Small intestine (tissue), 7 donors: Measurements from ENCODE around the gene EIF4EBP3. TPM values are rescaled to one million over a fixed set of nuclear protein-coding genes. Genes with fewer than 3 reads are reported as not detected.

Experiments used
- DNase-seq, 2 donors: peaks; one replicate each; pipeline versions ENCODE4 v3.0.0 to v3.0.0-alpha.2; 2013
- FAIRE-seq: peaks from 2 replicates; lab custom pipeline; 2012; peaks lifted over from hg19 to GRCh38; lab: Jason Lieb, UNC
- H3K27ac ChIP-seq, 3 donors: one replicate each; pipeline ENCODE4 v1.5.1; 2013; ENCODE audit warnings: low read length in 2 of 3, mild to moderate bottlenecking in 2 of 3, control low read depth in 1 of 3, inconsistent platforms in 1 of 3, low read depth in 1 of 3, moderate library complexity in 1 of 3
- H3K27me3 ChIP-seq, 3 donors: one replicate each; pipeline ENCODE4 v1.6.1; 2013; ENCODE audit warnings: low read length in 3 of 3, inconsistent platforms in 1 of 3; ENCODE audit not compliant: control insufficient read depth in 3 of 3, insufficient read depth in 3 of 3
- H3K36me3 ChIP-seq, 3 donors: one replicate each; pipeline ENCODE4 v1.6.1; 2013; ENCODE audit warnings: low read length in 3 of 3, inconsistent platforms in 1 of 3, low read depth in 1 of 3, mild to moderate bottlenecking in 1 of 3, moderate library complexity in 1 of 3; ENCODE audit not compliant: control insufficient read depth in 3 of 3, insufficient read depth in 2 of 3
- H3K4me1 ChIP-seq, 3 donors: one replicate each; pipeline ENCODE4 v1.6.1; 2013; ENCODE audit warnings: low read length in 2 of 3, inconsistent platforms in 1 of 3, low read depth in 1 of 3, mild to moderate bottlenecking in 1 of 3, moderate library complexity in 1 of 3; ENCODE audit not compliant: control insufficient read depth in 3 of 3, insufficient read depth in 2 of 3
- H3K4me3 ChIP-seq, 3 donors: one replicate each; pipeline ENCODE4 v1.5.1; 2013; ENCODE audit warnings: low read length in 3 of 3, control low read depth in 1 of 3, inconsistent platforms in 1 of 3, low read depth in 1 of 3, mild to moderate bottlenecking in 1 of 3, moderate library complexity in 1 of 3
- H3K9me3 ChIP-seq, 2 donors: one replicate each; pipeline ENCODE4 v1.6.1; 2013; ENCODE audit warnings: low read depth in 1 of 2, low read length in 1 of 2; ENCODE audit not compliant: control insufficient read depth in 2 of 2, insufficient read depth in 1 of 2
- WGBS, 3 donors: extraction: QIAGEN DNeasy Blood & Tissue Kit; methylation state at CpG; one replicate each; pipeline ENCODE4 v1.1.7; 2013; 5-methylcytosine and 5-hydroxymethylcytosine counted together
- polyA plus RNA-seq, 4 donors: library from polyadenylated mRNA; stranded (reverse) in 3 of 4; unstranded in 1 of 4; fragments of 200-250 nt in 3 of 4; fragments of 120-200 nt in 1 of 4; gene quantifications; one replicate each; pipeline versions ENCODE4 v1.2.1 to v1.2.3, GENCODE V29; 2013
- donor health status: healthy with polysubstance abuse.
- donor health status: control.
- donor health status: control.
- donor health status: Bipolar disorder and iron deficiency.
- donor health status: healthy.

The EIF4EBP3 gene
- polyA plus RNA-seq, 4 donors = 20.2 to 100.0 (median 60.7) TPM

GRCh38 chr5:140566665-140567064 is 19.2 kb downstream of the EIF4EBP3 start:
- DNase-seq (no peak), FAIRE-seq (no peak)
- Histone ChIP-seq H3K27ac (no peak overlapping the region), H3K4me3 (no peak overlapping the region), H3K27me3 (no peaks in the 10 kb centered on the region), H3K9me3 (no peaks in the 10 kb centered on the region), H3K36me3 (peaks cover 0 to 48% (median 2%) of the 10 kb centered on the region in 3 donors), H3K4me1 (peaks cover 0 to 15% (median 10%) of the 10 kb centered on the region in 3 donors)
- WGBS, 3 donors = 78 to 93% (median 89%) methylated on average over 5 of the region's 5 CpGs

- FAIRE-seq = no peak
These were observed 19.8 kb downstream of the EIF4EBP3 start for GRCh38 chr5:140567136-140567818.

GRCh38 chr5:140567871-140568270 is 20.4 kb downstream of the EIF4EBP3 start:
- no peak overlapping the region for H3K27ac ChIP-seq
- DNase-seq (no peak), FAIRE-seq (no peak)
- no peaks in the 10 kb centered on the region for H3K27me3 ChIP-seq
- no peak overlapping the region for H3K4me3 ChIP-seq
- WGBS, 3 donors = 96 to 97% (median 97%) methylated on average over 13 of the region's 13 CpGs
- peaks cover 0 to 41% (median 2%) of the 10 kb centered on the region in 3 donors for H3K36me3 ChIP-seq
- H3K9me3 ChIP-seq = no peaks in the 10 kb centered on the region
- peaks cover 0 to 15% (median 10%) of the 10 kb centered on the region in 3 donors for H3K4me1 ChIP-seq

More at GRCh38 chr5:140567136-140567818, 19.8 kb downstream of the EIF4EBP3 start:
- Histone ChIP-seq H3K27me3 (no peaks in the 10 kb centered on the region), H3K27ac (no peak overlapping the region), H3K4me1 (peaks cover 0 to 15% (median 10%) of the 10 kb centered on the region in 3 donors), H3K9me3 (no peaks in the 10 kb centered on the region), H3K36me3 (peaks cover 0 to 42% (median 2%) of the 10 kb centered on the region in 3 donors), H3K4me3 (no peak overlapping the region)
- no peak for DNase-seq
- WGBS, 3 donors = 86 to 89% (median 88%) methylated on average over 22 of the region's 22 CpGs

GRCh38 chr5:140568443-140569063 is 21.1 kb downstream of the EIF4EBP3 start:
- H3K27ac ChIP-seq = peak overlapping the region in 2 of 3 donors; percentile 34 to 72
- H3K4me1 ChIP-seq = peaks cover 0 to 13% (median 8%) of the 10 kb centered on the region in 3 donors
- WGBS, 3 donors = 68 to 94% (median 86%) methylated on average over 2 of the region's 2 CpGs

GRCh38 chr5:140569197-140569596 is 21.7 kb downstream of the EIF4EBP3 start:
- peak in 1 of 2 donors; percentile 58 for DNase-seq
- Histone ChIP-seq H3K27ac (peak overlapping the region in 2 of 3 donors; percentile 34 to 72), H3K4me1 (peaks cover 0 to 12% (median 4%) of the 10 kb centered on the region in 3 donors), H3K36me3 (peaks cover 0 to 41% (median 2%) of the 10 kb centered on the region in 3 donors), H3K27me3 (no peaks in the 10 kb centered on the region), H3K9me3 (no peaks in the 10 kb centered on the region), H3K4me3 (no peak overlapping the region)
- WGBS, 3 donors = 7 to 23% (median 7%) methylated on average over 4 of the region's 4 CpGs
- no peak for FAIRE-seq

More at GRCh38 chr5:140568443-140569063, 21.1 kb downstream of the EIF4EBP3 start:
- no peak for DNase-seq
- peaks cover 0 to 41% (median 2%) of the 10 kb centered on the region in 3 donors for H3K36me3 ChIP-seq
- no peaks in the 10 kb centered on the region for H3K27me3 ChIP-seq
- FAIRE-seq = no peak
- no peak overlapping the region for H3K4me3 ChIP-seq
- no peaks in the 10 kb centered on the region for H3K9me3 ChIP-seq

- Histone ChIP-seq H3K27me3 (no peaks in the 10 kb centered on the region), H3K4me3 (no peak overlapping the region), H3K9me3 (no peaks in the 10 kb centered on the region), H3K4me1 (peaks cover 0 to 12% (median 4%) of the 10 kb centered on the region in 3 donors), H3K27ac (peak overlapping the region in 2 of 3 donors; percentile 26 to 68), H3K36me3 (peaks cover 0 to 41% (median 2%) of the 10 kb centered on the region in 3 donors)
- DNase-seq (no peak), FAIRE-seq (no peak)
- 85 to 90% (median 85%) methylated on average over 4 of the region's 4 CpGs for WGBS, 3 donors
These were observed 22.6 kb downstream of the EIF4EBP3 start for GRCh38 chr5:140570058-140570457.

GRCh38 chr5:140570488-140570887 is 23.0 kb downstream of the EIF4EBP3 start:
- WGBS, 3 donors = 97 to 100% (median 100%) methylated on average over 1 of the region's 1 CpG

GRCh38 chr5:140571105-140571504 is 23.6 kb downstream of the EIF4EBP3 start:
- DNase-seq = no peak
- H3K4me3 ChIP-seq = no peak overlapping the region
- peaks cover 0 to 38% (median 2%) of the 10 kb centered on the region in 3 donors for H3K36me3 ChIP-seq
- H3K9me3 ChIP-seq = no peaks in the 10 kb centered on the region
- H3K27me3 ChIP-seq = no peaks in the 10 kb centered on the region
- H3K4me1 ChIP-seq = peaks cover 0 to 8% (median 0%) of the 10 kb centered on the region in 3 donors
- 75 to 92% (median 83%) methylated on average over 5 of the region's 5 CpGs for WGBS, 3 donors
- no peak for FAIRE-seq
- peak overlapping the region in 1 of 3 donors; percentile 68 for H3K27ac ChIP-seq

More at GRCh38 chr5:140570488-140570887, 23.0 kb downstream of the EIF4EBP3 start:
- Histone ChIP-seq H3K9me3 (no peaks in the 10 kb centered on the region), H3K4me3 (no peak overlapping the region), H3K36me3 (peaks cover 0 to 41% (median 2%) of the 10 kb centered on the region in 3 donors), H3K27me3 (no peaks in the 10 kb centered on the region), H3K4me1 (peaks cover 0 to 12% (median 3%) of the 10 kb centered on the region in 3 donors), H3K27ac (peak overlapping the region in 1 of 3 donors; percentile 68)
- DNase-seq (no peak), FAIRE-seq (no peak)
